A673 (cell line): ENCODE data around the gene TNS3. TPM values are rescaled to one million over a fixed set of nuclear protein-coding genes. Genes with fewer than 3 reads are reported as not detected.

Experiments
- BruUV-seq: library from RNA; stranded (reverse); fragments of 400-500 nt; replicated peaks from 2 replicates; lab custom pipeline; 2021; lab: Mats Ljungman, UMichigan
- CTCF ChIA-PET: fragments of 300-600 bp; sonication (Branson Sonifier 250); formaldehyde crosslinking; loops from one replicate; lab custom pipeline; 2022; ENCODE audit warnings: antibody characterized with exemption; lab: Charles Lee
- POLR2A ChIA-PET: fragments of 300-600 bp; sonication (Branson Sonifier 250); formaldehyde crosslinking; loops from one replicate; lab custom pipeline; 2022; ENCODE audit warnings: antibody characterized with exemption; ENCODE audit not compliant: low non-redundant PET; lab: Charles Lee
- DNase-seq: peaks from one replicate; pipeline ENCODE4 v3.0.0-alpha.2; 2015; ENCODE audit warnings: low spot score
- H3K27ac ChIP-seq: fragments of 200-600 bp; sonication (generic); 2 replicates; pipeline ENCODE4 v1.5.1; 2016; ENCODE audit warnings: mixed run types, low read depth, mild to moderate bottlenecking, mixed read lengths, antibody characterized with exemption, low read length; ENCODE audit not compliant: poor library complexity, severe bottlenecking
- H3K27me3 ChIP-seq: fragments of 200-600 bp; sonication (generic); replicated peaks from 2 replicates; pipeline ENCODE4 v1.6.1; 2017; ENCODE audit warnings: mixed run types, low read depth, mild to moderate bottlenecking, mixed read lengths, antibody characterized with exemption, low read length; ENCODE audit not compliant: insufficient read depth, poor library complexity
- H3K36me3 ChIP-seq: fragments of 200-600 bp; sonication (generic); 2 replicates; pipeline ENCODE4 v1.6.1; 2016; ENCODE audit warnings: mixed run types, mild to moderate bottlenecking, mixed read lengths, antibody characterized with exemption, low read length; ENCODE audit not compliant: insufficient read depth, poor library complexity, severe bottlenecking
- H3K4me1 ChIP-seq: fragments of 200-600 bp; sonication (generic); 2 replicates; pipeline ENCODE4 v1.6.1; 2017; ENCODE audit warnings: mixed run types, mild to moderate bottlenecking, mixed read lengths, antibody characterized with exemption, low read length; ENCODE audit not compliant: insufficient read depth, poor library complexity, severe bottlenecking
- H3K4me3 ChIP-seq: fragments of 200-600 bp; sonication (generic); 2 replicates; pipeline ENCODE4 v1.5.1; 2016; ENCODE audit warnings: low read depth, mixed run types, mild to moderate bottlenecking, mixed read lengths, low read length; ENCODE audit not compliant: poor library complexity, severe bottlenecking
- H3K9me3 ChIP-seq: fragments of 200-600 bp; sonication (generic); 2 replicates; pipeline ENCODE4 v1.6.1; 2016; ENCODE audit warnings: mixed run types, low read depth, mild to moderate bottlenecking, mixed read lengths, antibody characterized with exemption, low read length; ENCODE audit not compliant: poor library complexity, severe bottlenecking
- CTCF ChIP-seq: fragments of 300-800, 200-600 bp; sonication (generic); conservative IDR thresholded peaks from 2 replicates; pipeline ENCODE4 v1.5.1; 2017; ENCODE audit warnings: low read depth, mild to moderate bottlenecking, antibody characterized with exemption, low read length, moderate library complexity, mixed read lengths
- EZH2 ChIP-seq: fragments of 200-600 bp; sonication (generic); IDR thresholded peaks from 2 replicates; pipeline ENCODE4 v1.6.1; 2017; ENCODE audit warnings: borderline replicate concordance, low read depth, mild to moderate bottlenecking, mixed read lengths, antibody characterized with exemption, low read length; ENCODE audit not compliant: poor library complexity, severe bottlenecking
- intact Hi-C: fragments of 100-400 bp; cut with micrococcal nuclease; formaldehyde crosslinking; loops from one replicate; pipeline ENCODE4 v1.10.0; 2022; ENCODE audit not compliant: unreplicated experiment
- total RNA-seq: library from RNA; stranded (reverse); gene quantifications from 2 replicates; pipeline ENCODE4 v1.2.3, GENCODE V29; 2021

TNS3 gene
- total RNA-seq, 1 experiment from 2014 or later: not detected

GRCh38 chr7:47405921-47406800 is 175.8 kb downstream of the TNS3 start:
- H3K27ac ChIP-seq: no peak overlapping the region
- POLR2A ChIA-PET: no interaction called here

GRCh38 chr7:47405286-47405904 is 176.5 kb downstream of the TNS3 start:
- intact Hi-C loops: no loop called here
- POLR2A ChIA-PET: no interaction called here

More at GRCh38 chr7:47405921-47406800, 175.8 kb downstream of the TNS3 start:
- Histone ChIP-seq H3K9me3 (no peaks in the 10 kb centered on the region), H3K36me3 (no peaks in the 10 kb centered on the region), H3K27me3 (peaks cover 5% of the 10 kb centered on the region), H3K4me3 (no peak overlapping the region), H3K4me1 (no peaks in the 10 kb centered on the region)
- CTCF ChIA-PET: no interaction called here
- no peak for DNase-seq
- intact Hi-C loops: no loop called here
- no TSS peak for BruUV-seq
- TF ChIP-seq CTCF (no peak), EZH2 (no peak)

DNA sequence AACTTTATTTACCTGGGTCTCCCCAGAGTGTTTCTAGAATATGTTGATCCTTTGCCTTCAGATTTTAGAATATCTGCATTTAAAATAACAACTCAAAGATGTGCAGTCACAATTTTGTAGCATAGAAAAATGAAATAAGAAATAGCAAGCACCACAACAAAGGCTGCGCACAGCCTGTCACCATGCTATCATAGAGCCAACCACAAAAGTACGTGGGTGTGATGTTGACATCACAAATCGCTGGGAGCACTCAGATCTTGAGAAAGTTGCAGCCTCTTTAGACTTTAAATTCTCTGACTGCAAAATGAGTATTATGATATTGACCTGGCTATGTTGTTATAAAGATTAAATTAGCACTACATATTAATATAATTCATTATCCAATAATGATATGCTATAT is 177.9 kb downstream of the TNS3 start:
- intact Hi-C loops: no loop called here
- TF ChIP-seq CTCF: no peak
- no peak for TF ChIP-seq EZH2
- DNase-seq: no peak
- no TSS peak for BruUV-seq
- H3K27me3 ChIP-seq: peaks cover 5% of the 10 kb centered on the region
- no peak overlapping the region for H3K4me3 ChIP-seq
- H3K9me3 ChIP-seq: no peaks in the 10 kb centered on the region
- no peaks in the 10 kb centered on the region for H3K36me3 ChIP-seq
- no peak overlapping the region for H3K27ac ChIP-seq
- CTCF ChIA-PET: no interaction called here
- POLR2A ChIA-PET: no interaction called here
- no peaks in the 10 kb centered on the region for H3K4me1 ChIP-seq

More at GRCh38 chr7:47405286-47405904, 176.5 kb downstream of the TNS3 start:
- Histone ChIP-seq H3K27me3 (peaks cover 5% of the 10 kb centered on the region), H3K9me3 (no peaks in the 10 kb centered on the region), H3K4me3 (no peak overlapping the region), H3K36me3 (no peaks in the 10 kb centered on the region), H3K4me1 (no peaks in the 10 kb centered on the region), H3K27ac (no peak overlapping the region)
- no peak for TF ChIP-seq EZH2
- TF ChIP-seq CTCF: no peak
- no TSS peak for BruUV-seq
- CTCF ChIA-PET: no interaction called here
- no peak for DNase-seq
